Smooth muscle cell (in vitro differentiated cells): Measurements from ENCODE around the gene GNL2. TPM values are rescaled to one million over a fixed set of nuclear protein-coding genes. Genes with fewer than 3 reads are reported as not detected.

Experiments
- DNase-seq: peaks from one replicate; lab custom pipeline; 2025; ENCODE audit not compliant: unreplicated experiment; lab: John Stamatoyannopoulos, UW
- H2AFZ ChIP-seq: fragments of 200-600 bp; sonication (generic); 2 replicates; pipeline ENCODE4 v1.6.0; 2016; ENCODE audit warnings: antibody characterized with exemption, low read depth, mild to moderate bottlenecking
- H3F3A ChIP-seq: fragments of 200-600 bp; sonication (generic); 2 replicates; pipeline ENCODE4 v1.6.0; 2017; ENCODE audit warnings: antibody characterized with exemption, low read depth
- H3K27ac ChIP-seq: fragments of 200-600 bp; sonication (generic); 2 replicates; pipeline ENCODE4 v1.5.1; 2016; ENCODE audit warnings: low read depth, mild to moderate bottlenecking
- H3K27me3 ChIP-seq: fragments of 200-600 bp; sonication (generic); 2 replicates; pipeline ENCODE4 v1.6.1; 2016; ENCODE audit warnings: low read depth, mild to moderate bottlenecking
- H3K36me3 ChIP-seq: fragments of 200-600 bp; sonication (generic); 2 replicates; pipeline ENCODE4 v1.5.1; 2016; ENCODE audit warnings: low read depth
- H3K4me1 ChIP-seq: fragments of 200-600 bp; sonication (generic); 2 replicates; pipeline ENCODE4 v1.5.1; 2016; ENCODE audit warnings: low read depth
- H3K4me2 ChIP-seq: fragments of 200-600 bp; sonication (generic); 2 replicates; pipeline ENCODE4 v1.6.0; 2016; ENCODE audit warnings: mild to moderate bottlenecking
- H3K4me3 ChIP-seq: fragments of 200-600 bp; sonication (generic); 2 replicates; pipeline ENCODE4 v1.5.1; 2016; ENCODE audit warnings: mild to moderate bottlenecking
- H3K79me2 ChIP-seq: fragments of 200-600 bp; sonication (generic); 2 replicates; pipeline ENCODE4 v1.6.0; 2016; ENCODE audit warnings: low read depth, mild to moderate bottlenecking
- H3K9ac ChIP-seq: fragments of 200-600 bp; sonication (generic); 2 replicates; pipeline ENCODE4 v1.6.0; 2016; ENCODE audit warnings: low read depth
- H3K9me3 ChIP-seq: fragments of 200-600 bp; sonication (generic); replicated peaks from 2 replicates; pipeline ENCODE4 v1.5.1; 2016; ENCODE audit warnings: low read depth
- H4K20me1 ChIP-seq: fragments of 200-600 bp; sonication (generic); 2 replicates; pipeline ENCODE4 v1.6.0; 2016; ENCODE audit warnings: low read depth
- CTCF ChIP-seq: fragments of 200-600 bp; sonication (generic); IDR thresholded peaks from 2 replicates; pipeline ENCODE4 v1.5.1; 2017; ENCODE audit warnings: borderline replicate concordance, mild to moderate bottlenecking, antibody characterized with exemption; ENCODE audit not compliant: insufficient read depth, poor library complexity, severe bottlenecking
- WGBS: methylation state at CpG from one replicate; pipeline ENCODE4 v1.1.7; 2016; ENCODE audit warnings: low lambda C conversion rate; 5-methylcytosine and 5-hydroxymethylcytosine counted together
- polyA plus RNA-seq: library from polyadenylated mRNA; unstranded; fragments of >200 nt; fragmentation: Nextera tagmentation; extraction: Ambion mirVana; gene quantifications from 2 replicates; pipeline ENCODE4 v1.2.1, GENCODE V29; 2016
- total RNA-seq: library from RNA; depleted of rRNA; stranded (reverse); fragments of >200 nt; gene quantifications from 2 replicates; pipeline ENCODE4 v1.2.3, GENCODE V29; 2014

The GNL2 gene
- total and polyA plus RNA-seq, 2 experiments from 2014 or later, result 57.4 to 61.2 TPM

- no peak overlapping the region for H3K9ac ChIP-seq
- H3K4me2 ChIP-seq, result no peak overlapping the region
- no peaks in the 10 kb centered on the region for H3K79me2 ChIP-seq
- DNase-seq, result no peak
- H3K27ac ChIP-seq, result no peak overlapping the region
- TF ChIP-seq CTCF, result no peak
- peaks cover 59% of the 10 kb centered on the region for H3K27me3 ChIP-seq
- H4K20me1 ChIP-seq, result no peaks in the 10 kb centered on the region
- H3F3A ChIP-seq, result no peaks in the 10 kb centered on the region
- 89% methylated on average over 15 of the region's 15 CpGs for WGBS
- H2AFZ ChIP-seq, result no peak overlapping the region
- H3K9me3 ChIP-seq, result no peaks in the 10 kb centered on the region
- no peaks in the 10 kb centered on the region for H3K4me1 ChIP-seq
- H3K36me3 ChIP-seq, result no peaks in the 10 kb centered on the region
- H3K4me3 ChIP-seq, result no peak overlapping the region
Observed at GRCh38 chr1:37606481-37607263, 10.9 kb upstream of the GNL2 start.

- no peak overlapping the region for H3K4me2 ChIP-seq
- peaks cover 55% of the 10 kb centered on the region for H3K27me3 ChIP-seq
- no peak for DNase-seq
- no peak overlapping the region for H2AFZ ChIP-seq
- no peaks in the 10 kb centered on the region for H3K79me2 ChIP-seq
- H4K20me1 ChIP-seq, result no peaks in the 10 kb centered on the region
- TF ChIP-seq CTCF, result no peak
- WGBS, result 90% methylated on average over 9 of the region's 9 CpGs
- H3K36me3 ChIP-seq, result no peaks in the 10 kb centered on the region
- no peaks in the 10 kb centered on the region for H3F3A ChIP-seq
- H3K4me3 ChIP-seq, result no peak overlapping the region
- H3K9ac ChIP-seq, result no peak overlapping the region
- H3K4me1 ChIP-seq, result no peaks in the 10 kb centered on the region
- no peak overlapping the region for H3K27ac ChIP-seq
- H3K9me3 ChIP-seq, result no peaks in the 10 kb centered on the region
Observed at GRCh38 chr1:37605806-37606474, 10.2 kb upstream of the GNL2 start.

DNA sequence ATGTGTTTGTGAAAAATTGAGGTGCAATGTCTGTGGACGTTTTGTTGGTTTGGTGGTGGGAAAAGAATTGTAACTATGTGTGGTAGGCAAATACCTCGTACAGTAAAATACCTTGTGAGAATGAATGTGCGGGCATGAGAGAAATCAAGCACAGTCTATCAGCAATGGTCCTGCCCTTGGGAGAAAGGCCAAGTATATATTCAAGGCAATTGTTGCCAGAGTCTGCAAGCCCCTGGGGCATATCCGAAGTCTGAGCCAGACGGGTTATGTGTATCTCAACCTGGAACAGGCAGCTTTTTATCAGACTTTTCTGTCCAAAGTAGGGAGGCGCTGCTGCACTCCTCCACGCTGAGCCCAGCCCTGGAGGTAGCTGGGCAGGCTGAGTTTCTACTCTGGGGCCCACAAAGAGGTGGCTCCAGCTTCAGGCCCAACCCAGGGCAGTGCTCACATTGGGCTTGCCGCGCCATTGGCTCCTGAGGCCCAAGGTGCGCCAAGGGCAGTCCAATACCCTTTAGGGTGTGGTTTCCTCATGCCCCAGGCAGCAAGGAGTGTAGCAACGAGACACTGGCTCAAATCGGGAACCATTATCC, 9.4 kb upstream of the GNL2 start:
- no peak for DNase-seq
- Histone ChIP-seq H3F3A (no peaks in the 10 kb centered on the region), H3K36me3 (no peaks in the 10 kb centered on the region), H3K9me3 (no peaks in the 10 kb centered on the region), H3K79me2 (no peaks in the 10 kb centered on the region), H2AFZ (no peak overlapping the region), H3K4me3 (no peak overlapping the region), H4K20me1 (no peaks in the 10 kb centered on the region), H3K9ac (no peak overlapping the region), H3K4me2 (no peak overlapping the region), H3K27ac (no peak overlapping the region), H3K4me1 (no peaks in the 10 kb centered on the region), H3K27me3 (peaks cover 51% of the 10 kb centered on the region)
- WGBS, result 76% methylated on average over 12 of the region's 12 CpGs
- no peak for TF ChIP-seq CTCF
